ENCODE measurements around the gene AZIN2. TPM values are rescaled to one million over a fixed set of nuclear protein-coding genes. Genes with fewer than 3 reads are reported as not detected.

The AZIN2 gene
- total RNA-seq, 6 donors from 2014 or later, result 1.5 to 4.8 (median 2.8) TPM

DNA sequence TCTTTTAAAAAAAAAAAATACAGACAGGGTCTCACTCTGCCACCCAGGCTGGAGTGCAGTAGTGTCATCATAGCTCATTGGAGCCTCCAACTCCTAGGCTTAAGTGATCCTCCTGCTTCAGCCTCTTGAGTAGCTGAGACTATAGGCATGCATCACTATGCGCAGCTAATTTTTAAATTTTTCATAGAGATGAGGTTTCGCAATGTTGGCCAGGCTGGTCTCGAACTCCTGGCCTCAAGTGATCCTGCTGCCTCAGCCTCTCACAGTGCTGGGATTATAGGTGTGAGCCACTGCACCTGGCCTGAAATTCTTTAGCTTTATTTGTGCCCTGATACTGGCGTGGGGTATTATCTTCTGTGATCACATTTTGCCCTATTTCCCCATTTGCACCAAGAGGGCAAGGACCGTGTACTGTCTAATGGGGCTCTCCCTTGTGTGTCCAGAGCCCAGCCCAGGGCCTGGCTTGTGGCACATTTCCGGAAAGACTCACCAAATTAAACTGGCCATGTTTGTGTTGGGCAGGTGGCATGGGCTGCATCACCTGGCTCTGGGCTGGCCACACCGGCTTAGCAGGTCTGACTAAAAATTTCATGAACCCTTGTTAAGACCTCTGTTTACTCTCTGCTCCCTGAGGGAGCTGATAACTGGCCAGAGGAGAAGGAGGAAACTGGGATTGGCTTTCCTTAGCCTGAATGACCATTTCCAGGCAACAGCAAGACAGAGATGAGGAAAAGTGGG lies 68.7 kb downstream of the AZIN2 start:
- Histone ChIP-seq H3K27ac (no peak overlapping the region), H3K9me3 (no peaks in the 10 kb centered on the region), H3K36me3 (peaks cover 4 to 25% (median 13%) of the 10 kb centered on the region in 4 donors), H3K27me3 (no peaks in the 10 kb centered on the region), H3K4me1 (no peaks in the 10 kb centered on the region), H3K4me3 (no peak overlapping the region)
- TF ChIP-seq, protein P1, sequence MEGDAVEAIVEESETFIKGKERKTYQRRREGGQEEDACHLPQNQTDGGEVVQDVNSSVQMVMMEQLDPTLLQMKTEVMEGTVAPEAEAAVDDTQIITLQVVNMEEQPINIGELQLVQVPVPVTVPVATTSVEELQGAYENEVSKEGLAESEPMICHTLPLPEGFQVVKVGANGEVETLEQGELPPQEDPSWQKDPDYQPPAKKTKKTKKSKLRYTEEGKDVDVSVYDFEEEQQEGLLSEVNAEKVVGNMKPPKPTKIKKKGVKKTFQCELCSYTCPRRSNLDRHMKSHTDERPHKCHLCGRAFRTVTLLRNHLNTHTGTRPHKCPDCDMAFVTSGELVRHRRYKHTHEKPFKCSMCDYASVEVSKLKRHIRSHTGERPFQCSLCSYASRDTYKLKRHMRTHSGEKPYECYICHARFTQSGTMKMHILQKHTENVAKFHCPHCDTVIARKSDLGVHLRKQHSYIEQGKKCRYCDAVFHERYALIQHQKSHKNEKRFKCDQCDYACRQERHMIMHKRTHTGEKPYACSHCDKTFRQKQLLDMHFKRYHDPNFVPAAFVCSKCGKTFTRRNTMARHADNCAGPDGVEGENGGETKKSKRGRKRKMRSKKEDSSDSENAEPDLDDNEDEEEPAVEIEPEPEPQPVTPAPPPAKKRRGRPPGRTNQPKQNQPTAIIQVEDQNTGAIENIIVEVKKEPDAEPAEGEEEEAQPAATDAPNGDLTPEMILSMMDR (IDR thresholded peaks at IDR 0.05), result no peak
- TF ChIP-seq POLR2A (IDR thresholded peaks at IDR 0.05) (no peak), POLR2AphosphoS5 (IDR thresholded peaks at IDR 0.05) (no peak), EP300 (IDR thresholded peaks at IDR 0.05) (no peak)
- WGBS, 2 donors, result 80 to 81% methylated on average over 7 of the region's 7 CpGs
- ATAC-seq (ENCODE audit: low FRiP score in 2 of 2), result peak in 1 of 2 donors; percentile 66
- peak in 1 of 2 donors; percentile 75 for DNase-seq

DNA sequence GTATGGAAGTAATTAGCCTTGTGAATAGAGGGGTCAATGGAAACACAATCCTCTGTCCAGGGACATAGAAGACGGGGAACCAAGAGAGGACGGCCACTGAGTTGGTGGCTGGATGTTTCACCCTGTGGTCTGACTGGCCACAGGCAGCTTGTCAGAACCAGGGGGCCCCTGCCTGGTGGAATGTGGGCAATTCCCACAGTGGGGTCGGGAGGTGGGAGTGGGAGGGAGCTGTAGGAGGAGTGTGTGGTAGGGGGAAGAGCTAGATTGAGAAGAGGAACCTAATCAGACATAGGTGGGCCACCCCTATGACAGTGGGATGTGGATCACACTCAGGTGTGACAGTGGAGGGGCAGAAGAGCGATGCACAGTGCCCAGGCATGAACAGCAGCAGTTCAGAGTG lies 69.6 kb downstream of the AZIN2 start:
- DNase-seq, result no peak
- 87% methylated on average over 4 of the region's 4 CpGs for WGBS, 2 donors
- no peak for ATAC-seq (ENCODE audit: low FRiP score in 2 of 2)
- Histone ChIP-seq H3K27me3 (no peaks in the 10 kb centered on the region), H3K4me3 (no peak overlapping the region), H3K4me1 (no peaks in the 10 kb centered on the region), H3K9me3 (no peaks in the 10 kb centered on the region), H3K36me3 (peaks cover 4 to 25% (median 13%) of the 10 kb centered on the region in 4 donors), H3K27ac (no peak overlapping the region)
- TF ChIP-seq POLR2A (IDR thresholded peaks at IDR 0.05), result no peak
- TF ChIP-seq EP300 (IDR thresholded peaks at IDR 0.05), result no peak
- TF ChIP-seq, protein P1 (IDR thresholded peaks at IDR 0.05), result no peak
- TF ChIP-seq POLR2AphosphoS5 (IDR thresholded peaks at IDR 0.05), result no peak

DNA sequence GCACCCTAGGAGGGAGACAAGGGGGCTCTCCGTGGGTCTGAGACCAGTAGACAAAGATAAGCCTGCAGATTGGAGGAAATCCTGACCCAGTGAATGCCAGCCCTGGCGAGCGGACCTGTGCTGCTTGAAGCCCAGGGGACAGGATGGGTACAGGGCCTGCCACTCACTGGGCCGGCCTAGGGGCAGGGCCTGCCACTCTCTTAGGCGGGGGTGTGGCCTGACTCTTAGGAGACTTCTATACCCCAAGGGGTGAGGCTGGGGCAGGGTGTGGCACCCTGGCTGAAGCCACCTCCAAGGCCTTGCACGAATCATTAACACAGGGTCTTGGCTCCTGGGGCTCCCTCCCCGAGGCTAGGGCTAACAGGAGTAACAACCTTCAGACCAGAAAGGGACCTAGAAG lies 70.2 kb downstream of the AZIN2 start:
- Histone ChIP-seq H3K36me3 (peaks cover 4 to 19% (median 12%) of the 10 kb centered on the region in 4 donors), H3K4me3 (no peak overlapping the region), H3K4me1 (no peaks in the 10 kb centered on the region), H3K9me3 (no peaks in the 10 kb centered on the region), H3K27me3 (no peaks in the 10 kb centered on the region), H3K27ac (no peak overlapping the region)
- WGBS, 2 donors, result 79 to 100% methylated on average over 1 to 7 of the region's 7 CpGs
- TF ChIP-seq, protein P1 (IDR thresholded peaks at IDR 0.05), result no peak
- TF ChIP-seq EP300 (IDR thresholded peaks at IDR 0.05) (no peak), POLR2A (IDR thresholded peaks at IDR 0.05) (no peak), POLR2AphosphoS5 (IDR thresholded peaks at IDR 0.05) (no peak)
- peak in 1 of 2 donors; percentile 55 for ATAC-seq (ENCODE audit: low FRiP score in 2 of 2)
- no peak for DNase-seq

DNA sequence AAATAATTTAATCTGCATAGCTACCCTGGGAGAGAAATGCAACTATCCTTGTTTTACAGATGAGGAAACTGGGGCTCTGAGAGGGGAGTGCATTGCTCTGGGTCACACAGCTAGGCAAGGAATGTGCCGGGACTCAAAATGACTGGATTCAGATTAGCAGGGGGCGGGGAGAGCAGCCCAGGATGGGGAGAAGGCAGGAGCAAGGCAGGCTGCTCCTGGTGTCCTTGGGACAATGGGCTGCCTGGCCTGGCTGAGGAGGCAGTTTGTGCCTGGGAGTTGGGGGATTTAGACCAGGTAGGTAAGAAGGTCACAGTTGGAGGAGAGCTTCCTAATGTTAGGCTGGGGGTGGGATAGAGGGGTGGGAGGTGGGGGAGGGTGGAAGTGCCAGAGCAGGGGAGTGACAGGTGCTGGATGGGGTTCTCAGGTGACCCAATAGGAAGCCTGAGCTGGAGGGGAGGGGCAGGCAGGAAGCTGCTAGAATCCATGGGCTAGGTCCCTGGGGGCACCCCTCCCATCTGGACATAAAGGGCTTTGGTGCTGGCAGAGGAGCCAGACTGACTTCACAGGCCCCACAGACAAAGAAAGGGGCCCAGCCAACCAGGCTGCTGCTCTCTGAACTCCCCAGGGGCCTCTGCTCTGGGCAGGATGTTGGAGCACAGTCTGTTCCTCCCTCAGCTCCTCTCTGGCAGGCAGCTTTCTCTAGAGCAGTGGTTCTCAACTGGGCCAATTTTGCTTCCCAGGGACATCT lies 71.9 kb downstream of the AZIN2 start:
- DNase-seq (no peak), ATAC-seq (ENCODE audit: low FRiP score in 2 of 2) (no peak)
- Histone ChIP-seq H3K9me3 (no peaks in the 10 kb centered on the region), H3K36me3 (peaks cover 0 to 5% (median 3%) of the 10 kb centered on the region in 4 donors), H3K27ac (peak overlapping the region in 2 of 4 donors; percentile 13 to 31), H3K27me3 (no peaks in the 10 kb centered on the region), H3K4me1 (no peaks in the 10 kb centered on the region), H3K4me3 (no peak overlapping the region)
- TF ChIP-seq POLR2AphosphoS5 (IDR thresholded peaks at IDR 0.05), result no peak
- 72 to 90% methylated on average over 2 of the region's 2 CpGs for WGBS, 2 donors

DNA sequence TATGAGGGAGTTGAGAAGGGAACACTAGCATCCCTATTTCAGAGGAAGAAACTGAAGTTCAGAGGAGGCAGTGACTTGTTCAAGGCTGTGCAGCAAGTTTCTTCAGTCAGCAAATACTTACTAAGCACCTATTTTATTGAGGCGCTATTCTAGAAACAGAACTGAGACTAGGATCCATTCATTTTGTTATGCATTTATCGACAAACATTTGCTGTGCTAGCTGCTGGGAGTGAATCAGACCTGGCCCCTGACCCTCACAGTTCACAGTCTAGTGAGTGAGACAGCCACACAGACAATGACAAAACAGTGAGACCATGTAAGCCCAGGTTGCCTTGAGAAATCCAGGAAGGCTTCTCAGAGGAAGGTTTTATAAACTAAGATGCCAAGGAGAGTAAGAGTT lies 72.7 kb downstream of the AZIN2 start:
- no peak for ATAC-seq (ENCODE audit: low FRiP score in 2 of 2)
- no peak for TF ChIP-seq EP300 (IDR thresholded peaks at IDR 0.05)
- no peak for TF ChIP-seq POLR2AphosphoS5 (IDR thresholded peaks at IDR 0.05)
- TF ChIP-seq POLR2A (IDR thresholded peaks at IDR 0.05), result no peak
- TF ChIP-seq, protein P1 (IDR thresholded peaks at IDR 0.05), result no peak
- peak overlapping the region in 2 of 4 donors; percentile 31 to 36 for H3K27ac ChIP-seq
- no peak overlapping the region for H3K4me3 ChIP-seq
- no peaks in the 10 kb centered on the region for H3K9me3 ChIP-seq
- H3K27me3 ChIP-seq, result no peaks in the 10 kb centered on the region
- H3K4me1 ChIP-seq, result no peaks in the 10 kb centered on the region
- DNase-seq, result no peak
- H3K36me3 ChIP-seq, result peaks cover 0 to 13% (median 6%) of the 10 kb centered on the region in 4 donors
- 86 to 93% methylated on average over 2 of the region's 2 CpGs for WGBS, 2 donors

Data from upper lobe of left lung (tissue), 6 donors.